Urinary bladder (tissue), 4 donors: Measurements from ENCODE around the gene OR51E2. TPM values are rescaled to one million over a fixed set of nuclear protein-coding genes. Genes with fewer than 3 reads are reported as not detected.

Source experiments
- DNase-seq: peaks from one replicate; pipeline ENCODE4 v3.0.0-alpha.2; 2015; ENCODE audit errors: extremely low spot score
- H3K27ac ChIP-seq: one replicate; pipeline ENCODE4 v1.5.1; 2013; ENCODE audit warnings: low read depth, mild to moderate bottlenecking, moderate library complexity
- H3K36me3 ChIP-seq: one replicate; pipeline ENCODE4 v1.6.1; 2013; ENCODE audit warnings: mild to moderate bottlenecking, moderate library complexity; ENCODE audit not compliant: insufficient read depth
- H3K4me1 ChIP-seq: one replicate; pipeline ENCODE4 v1.6.1; 2013; ENCODE audit warnings: mild to moderate bottlenecking, moderate library complexity; ENCODE audit not compliant: insufficient read depth
- H3K4me3 ChIP-seq: one replicate; pipeline ENCODE4 v1.5.1; 2013; ENCODE audit warnings: low read depth, low read length
- WGBS: extraction: QIAGEN DNeasy Blood & Tissue Kit; methylation state at CpG from one replicate; pipeline ENCODE4 v1.1.7; 2013; 5-methylcytosine and 5-hydroxymethylcytosine counted together
- polyA plus RNA-seq: library from polyadenylated mRNA; stranded (reverse); fragments of 200-250 nt; gene quantifications from one replicate; pipeline ENCODE4 v1.2.3, GENCODE V29; 2013
- total RNA-seq: library from RNA; depleted of rRNA; stranded (reverse); fragments of >200 nt; gene quantifications from one replicate; pipeline ENCODE4 v1.2.3, GENCODE V29; 2014
- donor health status: healthy with polysubstance abuse.
- donor health status: healthy.

OR51E2 gene
- total and polyA plus RNA-seq, 2 donors: 0.63 TPM

- Histone ChIP-seq H3K36me3 (no peaks in the 10 kb centered on the region), H3K27ac (no peak overlapping the region), H3K4me3 (no peak overlapping the region), H3K4me1 (no peaks in the 10 kb centered on the region)
- 43% methylated on average over 4 of the region's 4 CpGs for WGBS
- DNase-seq: no peak
Measured at GRCh38 chr11:4644233-4644632, 53.4 kb downstream of the OR51E2 start.

- H3K4me3 ChIP-seq: no peak within 1 kb of the TSS
- no peak for DNase-seq
- H3K4me1 ChIP-seq: no peaks in the 10 kb centered on the region
- no peaks in the 10 kb centered on the region for H3K36me3 ChIP-seq
- no peak within 1 kb of the TSS for H3K27ac ChIP-seq
- WGBS: 78% methylated on average over 3 of the region's 3 CpGs
Measured at GRCh38 chr11:4643682-4644081, 54.0 kb downstream of the OR51E2 start, which contains the start of gene OR51E1. TSS of gene OR51E1 (plus strand) at chr11:4643982. CDS start at chr11:4652527, 8,545 bp downstream.

DNA sequence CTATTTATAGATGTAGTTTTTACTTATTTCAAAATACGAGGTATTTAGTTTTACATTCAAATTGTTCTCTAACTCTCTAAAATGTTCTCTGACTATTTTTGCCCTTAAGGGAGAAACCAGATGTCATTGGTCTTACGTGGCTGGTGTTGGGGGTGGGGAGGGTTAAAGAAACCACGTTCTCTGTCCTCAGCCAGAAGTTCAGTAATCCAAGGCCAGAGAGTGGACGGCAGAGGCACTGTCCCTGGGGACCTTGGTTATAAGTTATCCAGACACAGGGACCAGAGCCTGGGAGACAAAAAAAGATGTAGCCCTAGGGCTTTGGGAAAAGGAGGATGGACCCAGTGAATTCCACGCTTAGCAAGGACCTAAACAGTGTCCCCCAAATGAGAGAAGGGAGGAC, 54.6 kb downstream of the OR51E2 start:
- DNase-seq: no peak
- Histone ChIP-seq H3K36me3 (no peaks in the 10 kb centered on the region), H3K4me3 (no peak overlapping the region), H3K27ac (no peak overlapping the region), H3K4me1 (no peaks in the 10 kb centered on the region)
- 48% methylated on average over 5 of the region's 5 CpGs for WGBS

DNA sequence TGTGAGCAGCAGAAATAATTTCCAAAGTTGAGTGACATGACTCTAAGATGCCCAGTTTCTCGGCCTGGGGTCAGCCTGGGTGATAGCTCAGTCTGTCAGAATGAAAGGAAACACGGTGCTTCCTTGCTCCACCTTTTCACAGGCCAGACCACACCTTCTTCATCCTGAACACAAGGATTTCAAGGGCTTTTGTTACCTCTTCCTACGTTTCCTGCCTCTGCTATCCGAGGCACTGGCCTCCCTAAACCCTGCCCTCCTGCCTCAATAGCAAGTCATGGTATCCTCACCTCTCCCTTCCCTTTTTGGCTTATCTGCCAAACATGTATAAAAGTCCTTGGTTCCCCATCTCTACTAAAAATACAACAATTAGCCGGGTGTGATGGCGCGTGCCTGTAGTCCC, 55.6 kb downstream of the OR51E2 start:
- no peaks in the 10 kb centered on the region for H3K4me1 ChIP-seq
- DNase-seq: no peak
- no peak overlapping the region for H3K27ac ChIP-seq
- no peak overlapping the region for H3K4me3 ChIP-seq
- H3K36me3 ChIP-seq: no peaks in the 10 kb centered on the region
- 78% methylated on average over 7 of the region's 7 CpGs for WGBS

DNA sequence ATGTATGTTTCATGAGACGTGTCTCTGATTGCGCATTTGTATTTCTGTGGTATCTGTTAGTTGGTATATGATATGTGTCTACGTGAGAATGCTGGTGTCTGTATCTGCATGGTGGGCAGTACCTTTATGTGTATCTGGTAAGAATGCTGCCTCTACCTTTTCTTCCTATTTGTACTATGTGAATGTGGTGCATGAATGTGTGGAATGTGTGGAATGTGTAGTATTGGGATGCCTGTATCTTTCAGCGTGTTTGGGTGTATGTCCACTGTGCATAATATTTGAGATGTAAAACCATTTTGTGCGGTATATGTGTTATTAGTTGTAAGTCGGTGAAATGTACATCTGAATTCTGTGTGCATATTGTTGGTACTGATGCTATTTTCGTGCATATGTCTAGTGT, 56.2 kb downstream of the OR51E2 start:
- WGBS: 82% methylated on average over 7 of the region's 7 CpGs
- Histone ChIP-seq H3K36me3 (no peaks in the 10 kb centered on the region), H3K27ac (no peak overlapping the region), H3K4me3 (no peak overlapping the region), H3K4me1 (no peaks in the 10 kb centered on the region)
- no peak for DNase-seq

GRCh38 chr11:4639931-4640330, 57.7 kb downstream of the OR51E2 start:
- Histone ChIP-seq H3K4me3 (no peak overlapping the region), H3K27ac (no peak overlapping the region), H3K4me1 (no peaks in the 10 kb centered on the region), H3K36me3 (no peaks in the 10 kb centered on the region)
- 95% methylated on average over 6 of the region's 6 CpGs for WGBS
- no peak for DNase-seq

DNA sequence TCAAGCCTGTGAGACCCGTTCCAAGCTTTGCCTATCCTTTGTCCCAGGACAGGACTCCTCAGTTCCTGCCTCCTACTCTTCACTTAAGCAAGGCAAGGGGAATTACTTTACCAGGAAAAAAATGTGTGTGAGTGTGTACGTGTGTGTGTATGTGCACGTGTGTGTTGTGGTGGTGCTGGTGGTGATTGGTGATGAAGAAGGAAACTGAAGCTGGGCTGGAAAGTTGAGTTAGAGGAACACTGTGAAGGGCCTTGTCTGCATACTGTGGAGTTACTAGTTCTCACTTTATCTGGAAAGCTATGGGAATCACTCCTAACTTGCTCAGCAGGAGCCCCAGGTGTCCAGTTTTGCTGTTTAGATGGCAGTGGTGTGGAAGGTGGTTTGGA, 60.0 kb downstream of the OR51E2 start:
- 87% methylated on average over 3 of the region's 3 CpGs for WGBS
- no peak for DNase-seq
- H3K36me3 ChIP-seq: no peaks in the 10 kb centered on the region

DNA sequence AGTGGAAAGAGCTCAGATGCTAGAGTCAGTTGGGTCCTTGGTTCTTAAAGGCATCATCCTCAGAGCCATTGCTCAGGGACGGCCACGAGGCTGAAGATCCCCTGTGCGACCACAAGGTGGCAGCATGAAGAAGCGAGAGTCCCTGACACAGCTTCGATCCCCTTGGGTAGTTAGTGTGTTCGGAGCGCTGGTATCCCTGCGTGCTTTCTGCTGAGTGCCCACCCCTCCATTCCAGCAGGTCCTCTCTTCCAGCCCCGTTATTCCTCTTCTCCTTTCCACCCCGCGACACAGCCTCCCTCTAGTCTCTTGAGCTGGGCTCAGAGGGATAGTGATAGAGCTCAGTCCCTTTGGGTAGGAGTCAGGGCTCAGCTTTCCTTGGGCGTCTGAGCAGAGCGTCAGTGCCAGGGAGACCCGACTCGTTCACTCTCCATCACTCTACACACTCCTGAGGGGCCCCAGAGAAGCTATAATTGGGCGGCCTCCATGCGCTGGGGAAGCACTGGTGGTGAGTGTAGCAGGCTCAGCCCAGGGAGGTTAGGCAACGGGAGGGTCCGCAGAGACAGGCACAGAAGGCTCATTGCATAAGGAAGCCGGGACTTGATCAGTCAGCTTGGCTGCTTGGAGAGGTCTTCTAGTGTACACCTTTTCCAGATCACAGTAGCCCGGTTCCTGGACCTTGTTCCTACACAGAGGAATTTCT, 60.5 kb downstream of the OR51E2 start, which contains the start of gene OR51D1:
TSS of gene OR51D1 (plus strand) at position 516 of the 700 bp plus-strand sequence. CDS start 2,314 bp downstream, outside the sequence.
- H3K4me3 ChIP-seq: no peak within 1 kb of the TSS
- 32% methylated on average over 21 of the region's 21 CpGs for WGBS
- no peak within 1 kb of the TSS for H3K27ac ChIP-seq
- DNase-seq: peak; percentile 13
- no peaks in the 10 kb centered on the region for H3K4me1 ChIP-seq
- H3K36me3 ChIP-seq: no peaks in the 10 kb centered on the region

More for the DNA sequence above, 60.0 kb downstream of the OR51E2 start:
- Histone ChIP-seq H3K4me3 (no peak overlapping the region), H3K27ac (no peak overlapping the region), H3K4me1 (no peaks in the 10 kb centered on the region)

DNA sequence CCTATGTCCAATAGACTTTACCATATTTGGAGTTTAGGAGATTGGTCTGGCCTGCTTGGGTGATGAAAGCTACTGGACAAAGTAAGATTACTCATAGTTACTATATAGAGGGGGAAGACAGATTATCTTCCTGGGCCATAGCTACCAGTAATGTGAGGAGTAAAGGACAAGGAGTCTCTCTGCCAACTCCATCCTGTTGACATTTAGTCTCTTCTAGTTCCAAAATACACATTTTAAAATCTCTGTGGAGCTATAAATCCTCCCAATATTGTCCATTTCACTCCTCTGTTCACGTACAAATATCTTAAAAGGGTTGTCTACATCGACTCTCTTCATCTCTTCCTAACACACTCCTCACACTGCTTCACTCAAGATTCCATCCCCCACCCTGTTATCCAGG, 61.5 kb downstream of the OR51E2 start:
- DNase-seq: no peak
- Histone ChIP-seq H3K36me3 (no peaks in the 10 kb centered on the region), H3K4me1 (no peaks in the 10 kb centered on the region), H3K27ac (no peak overlapping the region), H3K4me3 (no peak overlapping the region)
- 51% methylated on average over 2 of the region's 2 CpGs for WGBS

Other genes with a start within 250 kb of the OR51E2 start
- not detected for gene OR52K2, start 248.6 kb downstream of the OR51E2 start, total RNA-seq
- not detected for gene OR52K2, start 248.6 kb downstream of the OR51E2 start, polyA plus RNA-seq
- gene OR52K1, start 215.2 kb downstream of the OR51E2 start, total RNA-seq: not detected
- gene OR52K1, start 215.2 kb downstream of the OR51E2 start, polyA plus RNA-seq: not detected
- gene OR52M1, start 152.7 kb downstream of the OR51E2 start, total RNA-seq: not detected
- gene OR52M1, start 152.7 kb downstream of the OR51E2 start, polyA plus RNA-seq: not detected
- not detected for gene OR52I2, start 116.1 kb downstream of the OR51E2 start, total RNA-seq
- not detected for gene OR52I2, start 116.1 kb downstream of the OR51E2 start, polyA plus RNA-seq
- not detected for gene OR52I1, start 103.8 kb downstream of the OR51E2 start, total RNA-seq
- not detected for gene OR52I1, start 103.8 kb downstream of the OR51E2 start, polyA plus RNA-seq
- gene TRIM68, start 89.6 kb downstream of the OR51E2 start, total RNA-seq: 10.7 TPM
- gene TRIM68, start 89.6 kb downstream of the OR51E2 start, polyA plus RNA-seq: 10.9 TPM
- not detected for gene OR51D1, start 60.4 kb downstream of the OR51E2 start, total RNA-seq
- not detected for gene OR51D1, start 60.4 kb downstream of the OR51E2 start, polyA plus RNA-seq
- gene OR51E1, start 53.9 kb downstream of the OR51E2 start, total RNA-seq: 3.2 TPM
- 0.65 TPM for gene OR51E1, start 53.9 kb downstream of the OR51E2 start, polyA plus RNA-seq
- not detected for gene MMP26, start 6.9 kb upstream of the OR51E2 start, total RNA-seq
- not detected for gene MMP26, start 6.9 kb upstream of the OR51E2 start, polyA plus RNA-seq
- gene OR51F1, start 72.1 kb upstream of the OR51E2 start, total RNA-seq: not detected
- gene OR51F1, start 72.1 kb upstream of the OR51E2 start, polyA plus RNA-seq: not detected
- not detected for gene OR52R1, start 106.5 kb upstream of the OR51E2 start, total RNA-seq
- not detected for gene OR52R1, start 106.5 kb upstream of the OR51E2 start, polyA plus RNA-seq
- not detected for gene OR51F2, start 123.5 kb upstream of the OR51E2 start, total RNA-seq
- not detected for gene OR51F2, start 123.5 kb upstream of the OR51E2 start, polyA plus RNA-seq
- not detected for gene OR51S1, start 151.4 kb upstream of the OR51E2 start, total RNA-seq
- gene OR51S1, start 151.4 kb upstream of the OR51E2 start, polyA plus RNA-seq: not detected
- gene OR51T1, start 184.0 kb upstream of the OR51E2 start, total RNA-seq: not detected
- gene OR51T1, start 184.0 kb upstream of the OR51E2 start, polyA plus RNA-seq: not detected
- gene OR51A7, start 205.9 kb upstream of the OR51E2 start, total RNA-seq: not detected
- gene OR51A7, start 205.9 kb upstream of the OR51E2 start, polyA plus RNA-seq: not detected
- gene OR51G2, start 221.5 kb upstream of the OR51E2 start, total RNA-seq: not detected
- gene OR51G2, start 221.5 kb upstream of the OR51E2 start, polyA plus RNA-seq: not detected
- not detected for gene OR51G1, start 226.5 kb upstream of the OR51E2 start, total RNA-seq
- not detected for gene OR51G1, start 226.5 kb upstream of the OR51E2 start, polyA plus RNA-seq
- not detected for gene OR51A4, start 249.8 kb upstream of the OR51E2 start, total RNA-seq
- not detected for gene OR51A4, start 249.8 kb upstream of the OR51E2 start, polyA plus RNA-seq